Cardiac muscle cell (in vitro differentiated cells and primary cell): ENCODE measurements around the gene NAIF1. TPM values are rescaled to one million over a fixed set of nuclear protein-coding genes. Genes with fewer than 3 reads are reported as not detected.
"Not testable (repeated sequence)": the region's sequence is repeated elsewhere in the genome, so short reads cannot be mapped to it uniquely, and the experiment has no call there.

ENCODE experiments used
- DNase-seq, 2 donors: peaks; one replicate each; pipeline versions ENCODE4 v3.0.0 to v3.0.0-alpha.2; 2010 to 2017; ENCODE audit warnings: low read depth in 1 of 2, low spot score in 1 of 2
- H3K27ac ChIP-seq: fragments of 200-600 bp; sonication (generic); 2 replicates; pipeline ENCODE4 v1.5.1; 2016
- H3K27me3 ChIP-seq: fragments of 200-600 bp; sonication (generic); 2 replicates; pipeline ENCODE4 v1.6.0; 2016; ENCODE audit warnings: control low read depth
- H3K36me3 ChIP-seq: fragments of 200-600 bp; sonication (generic); 2 replicates; pipeline ENCODE4 v1.5.1; 2016; ENCODE audit warnings: control low read depth
- H3K4me1 ChIP-seq: fragments of 200-600 bp; sonication (generic); 2 replicates; pipeline ENCODE4 v1.8.1; 2017; ENCODE audit warnings: low read depth, mild to moderate bottlenecking, mixed run types
- H3K4me3 ChIP-seq: fragments of 200-600 bp; sonication (generic); 2 replicates; pipeline ENCODE4 v1.5.1; 2016; ENCODE audit warnings: mild to moderate bottlenecking
- H3K9me3 ChIP-seq: fragments of 200-600 bp; sonication (generic); 2 replicates; pipeline ENCODE4 v1.5.1; 2017; ENCODE audit warnings: low read depth, mild to moderate bottlenecking, control low read depth
- CTCF ChIP-seq: IDR thresholded peaks from 2 replicates; pipeline ENCODE4 v1.5.1; 2012; ENCODE audit warnings: low read depth, mild to moderate bottlenecking, low read length
- polyA plus RNA-seq: library from polyadenylated mRNA; unstranded; fragments of >200 nt; fragmentation: Nextera tagmentation; extraction: Ambion mirVana; gene quantifications from 2 replicates; pipeline ENCODE4 v1.2.1, GENCODE V29; 2016
- total RNA-seq: library from RNA; depleted of rRNA; stranded (reverse); fragments of >200 nt; gene quantifications from 2 replicates; pipeline ENCODE4 v1.2.3, GENCODE V29; 2016

Gene NAIF1
- total and polyA plus RNA-seq, 2 experiments from 2014 or later = 6.9 to 9.4 TPM

- Histone ChIP-seq H3K27me3 (no peaks in the 10 kb centered on the region), H3K9me3 (no peaks in the 10 kb centered on the region), H3K36me3 (no peaks in the 10 kb centered on the region), H3K27ac (no peak overlapping the region), H3K4me3 (no peak overlapping the region), H3K4me1 (no peaks in the 10 kb centered on the region)
- TF ChIP-seq CTCF = no peak
- DNase-seq = no peak
Observed at GRCh38 chr9:128027705-128028104, 39.4 kb downstream of the NAIF1 start.

- Histone ChIP-seq H3K4me1 (no peaks in the 10 kb centered on the region), H3K9me3 (no peaks in the 10 kb centered on the region), H3K27me3 (no peaks in the 10 kb centered on the region), H3K36me3 (no peaks in the 10 kb centered on the region), H3K27ac (peak overlapping the region; percentile 65), H3K4me3 (no peak overlapping the region)
- TF ChIP-seq CTCF = no peak
- peak in 1 of 2 donors; percentile 76 for DNase-seq
Observed at GRCh38 chr9:128026773-128027541, 40.2 kb downstream of the NAIF1 start.

- Histone ChIP-seq H3K36me3 (no peaks in the 10 kb centered on the region), H3K4me3 (no peak overlapping the region), H3K27ac (no peak overlapping the region), H3K27me3 (no peaks in the 10 kb centered on the region), H3K4me1 (no peaks in the 10 kb centered on the region), H3K9me3 (no peaks in the 10 kb centered on the region)
- DNase-seq = no peak
- TF ChIP-seq CTCF = no peak
Observed at GRCh38 chr9:128026255-128026772, 40.8 kb downstream of the NAIF1 start.

- no peak overlapping the region for H3K4me3 ChIP-seq
- no peaks in the 10 kb centered on the region for H3K36me3 ChIP-seq
- TF ChIP-seq CTCF = no peak
- no peaks in the 10 kb centered on the region for H3K9me3 ChIP-seq
- no peaks in the 10 kb centered on the region for H3K27me3 ChIP-seq
- DNase-seq = no peak
- H3K27ac ChIP-seq = no peak overlapping the region
- no peaks in the 10 kb centered on the region for H3K4me1 ChIP-seq
Observed at GRCh38 chr9:128025736-128026135, 41.4 kb downstream of the NAIF1 start.

- DNase-seq = no peak
- no peaks in the 10 kb centered on the region for H3K27me3 ChIP-seq
- no peak overlapping the region for H3K27ac ChIP-seq
- H3K9me3 ChIP-seq = no peaks in the 10 kb centered on the region
- TF ChIP-seq CTCF = no peak
- no peak overlapping the region for H3K4me3 ChIP-seq
- H3K4me1 ChIP-seq = no peaks in the 10 kb centered on the region
- H3K36me3 ChIP-seq = no peaks in the 10 kb centered on the region
Observed at GRCh38 chr9:128024761-128025308, 42.3 kb downstream of the NAIF1 start.

- H3K27ac ChIP-seq, H3K4me1 ChIP-seq, DNase-seq, H3K36me3 ChIP-seq, H3K9me3 ChIP-seq, H3K4me3 ChIP-seq, H3K27me3 ChIP-seq: not testable (repeated sequence)
Observed at GRCh38 chr9:128023671-128024070, 43.4 kb downstream of the NAIF1 start.
